GM08714 (cell line): ENCODE data around the gene MYO9A.
"Not testable (repeated sequence)": the region's sequence is repeated elsewhere in the genome, so short reads cannot be mapped to it uniquely, and the experiment has no call there.

Source experiments
- H3K4me3 ChIP-seq: fragments of 200-500 bp; sonication (Bioruptor generic); 2 replicates; pipeline ENCODE4 v1.5.1; 2014; ENCODE audit warnings: mild to moderate bottlenecking, low read length, inconsistent platforms
- ZNF274 ChIP-seq: IDR thresholded peaks from 2 replicates; pipeline ENCODE4 v1.6.1; 2012; ENCODE audit warnings: mild to moderate bottlenecking, low read depth, low read length

Gene MYO9A

GRCh38 chr15:72058585-72058984 lies 59.4 kb downstream of the MYO9A start:
- TF ChIP-seq ZNF274 = no peak
- no peak overlapping the region for H3K4me3 ChIP-seq

DNA sequence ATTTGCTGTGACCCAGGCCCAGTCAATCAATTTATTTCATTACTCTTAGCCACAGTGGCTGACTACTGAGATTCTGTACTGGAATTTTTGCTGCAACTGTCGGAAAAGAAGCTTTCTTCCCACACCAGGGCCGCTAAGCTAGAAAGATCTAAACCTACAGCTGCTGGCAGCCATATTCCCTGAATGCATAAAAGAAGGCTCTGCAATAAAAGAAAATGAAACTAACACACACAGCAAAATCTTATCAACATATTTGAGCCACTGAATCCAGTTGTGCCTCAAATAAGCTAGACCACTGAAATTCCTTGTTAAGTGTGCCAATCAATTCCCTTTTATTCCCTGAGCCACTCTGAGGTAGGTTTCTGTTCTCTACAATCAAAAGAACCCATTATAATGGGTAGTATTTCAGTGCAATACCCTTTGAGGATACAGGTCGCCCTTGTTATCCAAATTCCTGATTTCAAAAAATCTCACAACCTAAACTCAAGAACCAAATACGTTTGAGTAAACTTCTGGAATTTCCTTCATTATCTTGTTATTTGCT lies 60.3 kb downstream of the MYO9A start:
- no peak for TF ChIP-seq ZNF274
- no peak overlapping the region for H3K4me3 ChIP-seq

DNA sequence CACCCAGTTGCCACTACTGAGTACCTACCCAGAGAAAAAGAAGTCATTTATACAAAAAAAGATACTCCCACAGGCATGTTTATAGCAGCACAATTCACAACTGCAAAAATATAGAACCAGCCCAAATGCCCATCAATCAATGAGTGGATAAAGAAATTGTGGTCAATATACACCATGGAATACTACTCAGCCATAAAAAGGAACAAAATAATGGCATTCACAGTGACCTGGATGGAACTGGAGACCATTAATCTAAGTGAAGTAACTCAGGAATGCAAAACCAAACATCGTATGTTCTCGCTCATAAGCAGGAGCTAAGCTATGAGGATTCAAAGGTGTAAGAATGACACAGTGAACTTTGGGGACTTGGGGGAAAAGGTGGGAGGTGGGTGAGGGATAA lies 61.7 kb downstream of the MYO9A start:
- not testable (repeated sequence) for H3K4me3 ChIP-seq

GRCh38 chr15:72053297-72053696 lies 64.7 kb downstream of the MYO9A start:
- not testable (repeated sequence) for H3K4me3 ChIP-seq

GRCh38 chr15:72050700-72051099 lies 67.2 kb downstream of the MYO9A start:
- H3K4me3 ChIP-seq = no peak overlapping the region
- no peak for TF ChIP-seq ZNF274

DNA sequence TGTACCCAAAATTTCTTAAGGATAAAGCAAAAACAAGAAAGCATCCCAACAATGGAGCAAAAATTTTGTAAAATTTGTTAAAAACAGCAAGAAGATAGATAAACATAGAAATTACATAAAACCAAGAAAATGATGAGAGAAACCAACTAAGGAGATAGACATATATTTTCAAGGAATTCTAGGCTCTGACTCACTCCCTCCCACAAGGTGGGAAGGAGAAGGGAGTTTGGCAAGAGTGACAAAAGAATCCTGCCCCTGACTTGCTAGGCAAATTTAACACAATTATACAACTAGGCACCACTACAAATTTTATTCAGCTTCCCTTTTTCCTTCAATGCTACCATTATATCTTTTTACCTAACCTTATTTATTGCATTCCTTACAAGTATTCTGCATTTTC lies 70.9 kb downstream of the MYO9A start:
- no peak overlapping the region for H3K4me3 ChIP-seq
- no peak for TF ChIP-seq ZNF274

- H3K4me3 ChIP-seq = no peak overlapping the region
- no peak for TF ChIP-seq ZNF274
These were observed 73.0 kb downstream of the MYO9A start for GRCh38 chr15:72044956-72045355.

- TF ChIP-seq ZNF274 = no peak
These were observed 75.1 kb downstream of the MYO9A start for GRCh38 chr15:72042865-72043264.

GRCh38 chr15:72042054-72042453 lies 75.9 kb downstream of the MYO9A start:
- no peak overlapping the region for H3K4me3 ChIP-seq
- TF ChIP-seq ZNF274 = no peak

More at GRCh38 chr15:72042865-72043264, 75.1 kb downstream of the MYO9A start:
- H3K4me3 ChIP-seq = no peak overlapping the region

- TF ChIP-seq ZNF274 = no peak
- no peak overlapping the region for H3K4me3 ChIP-seq
These were observed 80.6 kb downstream of the MYO9A start for GRCh38 chr15:72037321-72037720.

GRCh38 chr15:72034859-72035650 lies 82.9 kb downstream of the MYO9A start:
- H3K4me3 ChIP-seq = no peak overlapping the region
- no peak for TF ChIP-seq ZNF274

GRCh38 chr15:72034351-72034750 lies 83.6 kb downstream of the MYO9A start:
- TF ChIP-seq ZNF274 = no peak

DNA sequence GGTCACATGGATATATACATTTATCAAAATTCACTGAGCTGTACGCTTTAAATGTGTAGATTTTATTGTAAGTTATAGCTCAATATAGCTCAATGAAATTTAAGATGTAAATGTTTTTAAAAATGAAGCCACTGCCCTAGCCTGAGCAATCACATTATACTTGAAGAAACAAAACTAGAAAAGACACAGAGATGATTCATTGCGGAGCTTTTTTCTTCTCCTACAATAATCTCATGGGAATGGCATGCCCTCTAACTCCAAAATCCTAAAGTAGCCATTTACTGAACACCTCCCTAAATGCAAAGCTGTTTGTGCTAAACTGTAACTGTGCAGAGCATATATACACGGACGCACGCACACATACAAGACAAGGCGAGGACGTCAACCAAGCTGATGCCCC lies 84.2 kb downstream of the MYO9A start:
- H3K4me3 ChIP-seq = no peak overlapping the region
- no peak for TF ChIP-seq ZNF274

More at GRCh38 chr15:72034351-72034750, 83.6 kb downstream of the MYO9A start:
- H3K4me3 ChIP-seq = no peak overlapping the region

GRCh38 chr15:72033285-72033684 lies 84.7 kb downstream of the MYO9A start:
- no peak for TF ChIP-seq ZNF274
- no peak overlapping the region for H3K4me3 ChIP-seq

DNA sequence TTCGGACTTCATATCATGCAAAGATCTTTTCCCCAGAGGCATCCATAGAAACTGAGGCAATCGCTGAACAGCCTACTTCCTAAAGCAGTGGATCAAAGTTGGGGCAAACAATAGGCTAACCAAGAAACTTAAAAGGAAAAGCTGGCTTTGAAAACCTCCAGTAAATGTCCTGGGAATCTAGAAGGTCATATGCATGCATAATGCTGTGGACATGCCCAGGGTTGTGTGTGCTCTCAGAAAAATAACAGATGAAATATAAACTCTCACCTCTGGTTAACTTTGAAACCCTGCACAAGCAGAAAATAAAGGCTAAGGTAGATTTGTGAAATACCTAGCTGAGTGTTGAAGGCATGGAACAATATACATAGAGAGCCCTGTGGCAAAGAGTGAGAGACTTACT lies 96.3 kb downstream of the MYO9A start:
- no peak overlapping the region for H3K4me3 ChIP-seq
- no peak for TF ChIP-seq ZNF274

DNA sequence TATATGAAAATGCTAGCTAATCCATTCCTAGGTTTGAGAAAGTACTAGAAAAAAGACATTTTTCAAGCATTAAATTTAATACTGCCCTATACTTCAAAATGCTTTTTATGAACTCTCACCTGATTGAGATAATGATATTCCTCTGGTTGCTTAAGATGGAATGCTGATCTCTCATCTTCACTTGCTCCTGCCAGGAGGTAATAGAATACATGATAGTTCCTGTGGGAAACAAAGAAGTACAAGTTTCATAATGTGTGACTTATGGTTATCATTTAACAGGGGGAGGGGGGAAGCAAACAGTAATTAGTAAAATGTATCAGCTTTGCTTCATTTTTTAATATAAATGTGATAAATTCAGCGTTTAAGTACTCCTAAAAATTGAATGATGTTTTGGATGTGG lies 97.2 kb downstream of the MYO9A start:
- no peak overlapping the region for H3K4me3 ChIP-seq
- no peak for TF ChIP-seq ZNF274

GRCh38 chr15:72014555-72014954 lies 103.4 kb downstream of the MYO9A start:
- not testable (repeated sequence) for H3K4me3 ChIP-seq
